Measurements from ENCODE around the gene C2CD4A.
"Not testable (repeated sequence)": the region's sequence is repeated elsewhere in the genome, so short reads cannot be mapped to it uniquely, and the experiment has no call there.

Gene C2CD4A

GRCh38 chr15:62048254-62048653 lies 18.5 kb upstream of the C2CD4A start:
- not testable (repeated sequence) for H3K9me3 ChIP-seq (ENCODE audit: control insufficient read depth in 1 of 2, low read length in 2 of 2); H3K4me3 ChIP-seq (ENCODE audit: low read depth in 1 of 2, low read length in 2 of 2); H3K27ac ChIP-seq (ENCODE audit: low read depth, low read length); H3K9ac ChIP-seq (ENCODE audit: low read depth in 1 of 2, low read length in 2 of 2); H3K27me3 ChIP-seq (ENCODE audit: control insufficient read depth in 1 of 2, insufficient read depth in 2 of 2, low read length in 2 of 2); H3K36me3 ChIP-seq (ENCODE audit: control insufficient read depth in 1 of 2, insufficient read depth in 2 of 2, low read length in 2 of 2)
- peaks cover 7 to 12% of the 10 kb centered on the region in 2 donors for H3K4me1 ChIP-seq (ENCODE audit: control insufficient read depth in 1 of 2, insufficient read depth in 2 of 2, low read length in 2 of 2)

GRCh38 chr15:62050115-62050514 lies 16.7 kb upstream of the C2CD4A start:
- no peak overlapping the region for H3K9ac ChIP-seq (ENCODE audit: low read depth in 1 of 2, low read length in 2 of 2)
- no peak overlapping the region for H3K27ac ChIP-seq (ENCODE audit: low read depth, low read length)
- no peaks in the 10 kb centered on the region for H3K27me3 ChIP-seq (ENCODE audit: control insufficient read depth in 1 of 2, insufficient read depth in 2 of 2, low read length in 2 of 2)
- peaks cover 14 to 17% of the 10 kb centered on the region in 2 donors for H3K4me1 ChIP-seq (ENCODE audit: control insufficient read depth in 1 of 2, insufficient read depth in 2 of 2, low read length in 2 of 2)
- no peaks in the 10 kb centered on the region for H3K9me3 ChIP-seq (ENCODE audit: control insufficient read depth in 1 of 2, low read length in 2 of 2)
- H3K36me3 ChIP-seq (ENCODE audit: control insufficient read depth in 1 of 2, insufficient read depth in 2 of 2, low read length in 2 of 2) = no peaks in the 10 kb centered on the region
- H3K4me3 ChIP-seq (ENCODE audit: low read depth in 1 of 2, low read length in 2 of 2) = no peak overlapping the region

- Histone ChIP-seq H3K9me3 (ENCODE audit: control insufficient read depth in 1 of 2, low read length in 2 of 2) (no peaks in the 10 kb centered on the region), H3K27me3 (ENCODE audit: control insufficient read depth in 1 of 2, insufficient read depth in 2 of 2, low read length in 2 of 2) (no peaks in the 10 kb centered on the region), H3K9ac (ENCODE audit: low read depth in 1 of 2, low read length in 2 of 2) (no peak overlapping the region), H3K36me3 (ENCODE audit: control insufficient read depth in 1 of 2, insufficient read depth in 2 of 2, low read length in 2 of 2) (no peaks in the 10 kb centered on the region), H3K4me1 (ENCODE audit: control insufficient read depth in 1 of 2, insufficient read depth in 2 of 2, low read length in 2 of 2) (peaks cover 12 to 13% of the 10 kb centered on the region in 2 donors), H3K27ac (ENCODE audit: low read depth, low read length) (no peak overlapping the region), H3K4me3 (ENCODE audit: low read depth in 1 of 2, low read length in 2 of 2) (no peak overlapping the region)
Measured at GRCh38 chr15:62051166-62051565, 15.6 kb upstream of the C2CD4A start.

- H3K4me1 ChIP-seq (ENCODE audit: control insufficient read depth in 1 of 2, insufficient read depth in 2 of 2, low read length in 2 of 2) = peaks cover 12 to 15% of the 10 kb centered on the region in 2 donors
- no peak overlapping the region for H3K4me3 ChIP-seq (ENCODE audit: low read depth in 1 of 2, low read length in 2 of 2)
- H3K9me3 ChIP-seq (ENCODE audit: control insufficient read depth in 1 of 2, low read length in 2 of 2) = no peaks in the 10 kb centered on the region
- no peaks in the 10 kb centered on the region for H3K36me3 ChIP-seq (ENCODE audit: control insufficient read depth in 1 of 2, insufficient read depth in 2 of 2, low read length in 2 of 2)
- H3K9ac ChIP-seq (ENCODE audit: low read depth in 1 of 2, low read length in 2 of 2) = no peak overlapping the region
- H3K27me3 ChIP-seq (ENCODE audit: control insufficient read depth in 1 of 2, insufficient read depth in 2 of 2, low read length in 2 of 2) = no peaks in the 10 kb centered on the region
- no peak overlapping the region for H3K27ac ChIP-seq (ENCODE audit: low read depth, low read length)
Measured at GRCh38 chr15:62052713-62053112, 14.1 kb upstream of the C2CD4A start.

GRCh38 chr15:62053439-62054085 lies 13.2 kb upstream of the C2CD4A start:
- H3K9ac ChIP-seq (ENCODE audit: low read depth in 1 of 2, low read length in 2 of 2) = no peak overlapping the region
- no peaks in the 10 kb centered on the region for H3K27me3 ChIP-seq (ENCODE audit: control insufficient read depth in 1 of 2, insufficient read depth in 2 of 2, low read length in 2 of 2)
- no peaks in the 10 kb centered on the region for H3K36me3 ChIP-seq (ENCODE audit: control insufficient read depth in 1 of 2, insufficient read depth in 2 of 2, low read length in 2 of 2)
- H3K4me3 ChIP-seq (ENCODE audit: low read depth in 1 of 2, low read length in 2 of 2) = no peak overlapping the region
- H3K4me1 ChIP-seq (ENCODE audit: control insufficient read depth in 1 of 2, insufficient read depth in 2 of 2, low read length in 2 of 2) = peaks cover 12 to 21% of the 10 kb centered on the region in 2 donors
- no peaks in the 10 kb centered on the region for H3K9me3 ChIP-seq (ENCODE audit: control insufficient read depth in 1 of 2, low read length in 2 of 2)
- H3K27ac ChIP-seq (ENCODE audit: low read depth, low read length) = no peak overlapping the region

- no peak overlapping the region for H3K27ac ChIP-seq (ENCODE audit: low read depth, low read length)
- peaks cover 16 to 28% of the 10 kb centered on the region in 2 donors for H3K4me1 ChIP-seq (ENCODE audit: control insufficient read depth in 1 of 2, insufficient read depth in 2 of 2, low read length in 2 of 2)
- no peaks in the 10 kb centered on the region for H3K36me3 ChIP-seq (ENCODE audit: control insufficient read depth in 1 of 2, insufficient read depth in 2 of 2, low read length in 2 of 2)
- no peaks in the 10 kb centered on the region for H3K27me3 ChIP-seq (ENCODE audit: control insufficient read depth in 1 of 2, insufficient read depth in 2 of 2, low read length in 2 of 2)
- H3K4me3 ChIP-seq (ENCODE audit: low read depth in 1 of 2, low read length in 2 of 2) = no peak overlapping the region
- H3K9ac ChIP-seq (ENCODE audit: low read depth in 1 of 2, low read length in 2 of 2) = no peak overlapping the region
- no peaks in the 10 kb centered on the region for H3K9me3 ChIP-seq (ENCODE audit: control insufficient read depth in 1 of 2, low read length in 2 of 2)
Measured at GRCh38 chr15:62054979-62055378, 11.8 kb upstream of the C2CD4A start.

- H3K4me1 ChIP-seq (ENCODE audit: control insufficient read depth in 1 of 2, insufficient read depth in 2 of 2, low read length in 2 of 2) = peaks cover 16 to 24% of the 10 kb centered on the region in 2 donors
- no peak overlapping the region for H3K27ac ChIP-seq (ENCODE audit: low read depth, low read length)
Measured at GRCh38 chr15:62057341-62057980, 9.3 kb upstream of the C2CD4A start.

GRCh38 chr15:62058327-62059028 lies 8.3 kb upstream of the C2CD4A start:
- Histone ChIP-seq H3K4me1 (ENCODE audit: control insufficient read depth in 1 of 2, insufficient read depth in 2 of 2, low read length in 2 of 2) (peaks cover 7 to 25% of the 10 kb centered on the region in 2 donors), H3K36me3 (ENCODE audit: control insufficient read depth in 1 of 2, insufficient read depth in 2 of 2, low read length in 2 of 2) (no peaks in the 10 kb centered on the region), H3K27ac (ENCODE audit: low read depth, low read length) (no peak overlapping the region), H3K27me3 (ENCODE audit: control insufficient read depth in 1 of 2, insufficient read depth in 2 of 2, low read length in 2 of 2) (no peaks in the 10 kb centered on the region), H3K4me3 (ENCODE audit: low read depth in 1 of 2, low read length in 2 of 2) (peak overlapping the region in 1 of 2 donors; percentile 2), H3K9me3 (ENCODE audit: control insufficient read depth in 1 of 2, low read length in 2 of 2) (no peaks in the 10 kb centered on the region), H3K9ac (ENCODE audit: low read depth in 1 of 2, low read length in 2 of 2) (no peak overlapping the region)

More at GRCh38 chr15:62057341-62057980, 9.3 kb upstream of the C2CD4A start:
- Histone ChIP-seq H3K36me3 (ENCODE audit: control insufficient read depth in 1 of 2, insufficient read depth in 2 of 2, low read length in 2 of 2) (no peaks in the 10 kb centered on the region), H3K27me3 (ENCODE audit: control insufficient read depth in 1 of 2, insufficient read depth in 2 of 2, low read length in 2 of 2) (no peaks in the 10 kb centered on the region), H3K4me3 (ENCODE audit: low read depth in 1 of 2, low read length in 2 of 2) (no peak overlapping the region), H3K9me3 (ENCODE audit: control insufficient read depth in 1 of 2, low read length in 2 of 2) (no peaks in the 10 kb centered on the region), H3K9ac (ENCODE audit: low read depth in 1 of 2, low read length in 2 of 2) (no peak overlapping the region)

- Histone ChIP-seq H3K9ac (ENCODE audit: low read depth in 1 of 2, low read length in 2 of 2) (peak overlapping the region; percentile 80 to 88), H3K27me3 (ENCODE audit: control insufficient read depth in 1 of 2, insufficient read depth in 2 of 2, low read length in 2 of 2) (no peaks in the 10 kb centered on the region), H3K9me3 (ENCODE audit: control insufficient read depth in 1 of 2, low read length in 2 of 2) (no peaks in the 10 kb centered on the region), H3K4me1 (ENCODE audit: control insufficient read depth in 1 of 2, insufficient read depth in 2 of 2, low read length in 2 of 2) (peaks cover 10 to 30% of the 10 kb centered on the region in 2 donors), H3K4me3 (ENCODE audit: low read depth in 1 of 2, low read length in 2 of 2) (peak overlapping the region; percentile 94 to 95), H3K27ac (ENCODE audit: low read depth, low read length) (peak overlapping the region; percentile 34), H3K36me3 (ENCODE audit: control insufficient read depth in 1 of 2, insufficient read depth in 2 of 2, low read length in 2 of 2) (no peaks in the 10 kb centered on the region)
Measured at GRCh38 chr15:62059108-62059815, 7.5 kb upstream of the C2CD4A start.

GRCh38 chr15:62059816-62060112 lies 7.0 kb upstream of the C2CD4A start:
- H3K27me3 ChIP-seq (ENCODE audit: control insufficient read depth in 1 of 2, insufficient read depth in 2 of 2, low read length in 2 of 2) = no peaks in the 10 kb centered on the region
- peak overlapping the region; percentile 92 for H3K27ac ChIP-seq (ENCODE audit: low read depth, low read length)
- peak overlapping the region; percentile 80 to 88 for H3K9ac ChIP-seq (ENCODE audit: low read depth in 1 of 2, low read length in 2 of 2)
- peaks cover 10 to 27% of the 10 kb centered on the region in 2 donors for H3K4me1 ChIP-seq (ENCODE audit: control insufficient read depth in 1 of 2, insufficient read depth in 2 of 2, low read length in 2 of 2)
- H3K36me3 ChIP-seq (ENCODE audit: control insufficient read depth in 1 of 2, insufficient read depth in 2 of 2, low read length in 2 of 2) = no peaks in the 10 kb centered on the region
- H3K4me3 ChIP-seq (ENCODE audit: low read depth in 1 of 2, low read length in 2 of 2) = peak overlapping the region; percentile 94 to 95
- no peaks in the 10 kb centered on the region for H3K9me3 ChIP-seq (ENCODE audit: control insufficient read depth in 1 of 2, low read length in 2 of 2)

Data from duodenal mucosa (tissue), 2 donors.